ENCODE results near the gene PRKAA1. TPM values are rescaled to one million over a fixed set of nuclear protein-coding genes. Genes with fewer than 3 reads are reported as not detected.

PRKAA1 gene
- total and polyA plus RNA-seq, 4 experiments from 2014 or later: 51.7 to 120 (median 86.1) TPM

DNA sequence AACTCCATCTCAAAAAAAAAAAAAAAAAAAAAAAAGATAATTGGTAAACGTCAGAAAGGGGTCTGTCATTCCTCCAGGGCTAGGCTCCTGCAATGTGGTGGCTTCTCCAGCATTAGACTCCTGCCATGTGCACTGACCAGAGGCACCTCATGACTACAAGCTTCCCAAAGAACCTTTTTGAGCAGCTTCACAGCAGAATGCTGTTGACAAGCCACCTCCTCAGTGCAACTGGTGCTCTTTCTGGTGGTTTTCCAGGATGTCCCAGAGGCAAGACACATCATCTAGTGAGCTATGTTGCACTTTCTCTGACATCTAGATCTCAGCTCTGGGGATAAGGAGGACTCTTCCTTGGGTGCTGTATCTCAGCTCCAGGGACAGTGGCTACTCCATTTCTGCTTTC is 25.3 kb upstream of the PRKAA1 start:
- peaks cover 13% of the 10 kb centered on the region for H3K36me3 ChIP-seq (ENCODE audit: insufficient read depth, low read length)

DNA sequence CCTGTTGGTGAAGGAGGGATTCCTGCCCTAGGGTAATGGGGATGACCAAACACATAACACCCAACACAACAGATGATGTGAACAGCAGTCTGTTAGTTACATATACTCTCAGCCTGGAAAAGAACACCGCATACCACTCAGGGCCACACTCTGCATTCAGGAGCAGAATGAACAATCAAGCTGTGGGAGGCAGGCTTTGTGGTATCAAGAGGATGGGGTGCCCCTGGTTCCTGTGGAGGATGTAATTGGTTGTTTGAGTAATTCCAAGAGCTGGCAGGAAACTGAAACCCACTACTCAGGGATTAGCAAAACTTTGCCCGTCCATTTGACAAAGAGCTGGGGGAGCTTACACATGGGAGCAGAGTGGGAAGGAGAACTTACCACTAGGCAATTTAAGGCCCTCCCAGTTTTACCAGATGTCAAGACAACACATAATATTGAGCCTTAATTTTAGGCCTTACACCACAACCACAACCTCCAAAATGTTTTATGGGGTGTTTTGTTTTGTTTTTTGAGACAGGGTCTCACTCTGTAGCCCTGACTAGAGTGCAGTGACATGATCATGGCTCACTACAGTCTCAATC is 15.6 kb upstream of the PRKAA1 start:
- Mint-ChIP-seq H3K36me3 (no peaks in the 10 kb centered on the region), H3K27ac (no peak overlapping the region), H3K4me1 (no peaks in the 10 kb centered on the region), H3K27me3 (no peaks in the 10 kb centered on the region), H3K4me3 (no peak overlapping the region), H3K9me3 (no peaks in the 10 kb centered on the region)
- H3K4me3 ChIP-seq (ENCODE audit: low read length in 2 of 2): no peak overlapping the region
- intact Hi-C loops (cut with micrococcal nuclease): no loop called here
- H3K9me3 ChIP-seq (ENCODE audit: control insufficient read depth in 1 of 2, low read length in 2 of 2): no peaks in the 10 kb centered on the region
- ChIA-PET CTCF (ENCODE audit: partially characterized antibody) (interaction anchor here (1.0 kb wide), 1 partner anchor 15 kb away, joined by 4 read pairs; no protein-coding TSS in a partner anchor), POLR2A (ENCODE audit: partially characterized antibody) (interaction anchor here (0.8 kb wide), 1 partner anchor 18 kb away, joined by 3 read pairs; no protein-coding TSS in a partner anchor)
- H3K27me3 ChIP-seq (ENCODE audit: insufficient read depth, low read length): no peaks in the 10 kb centered on the region
- DNase-seq: peak in 1 of 5 donors; percentile 38
- H3K27ac ChIP-seq (ENCODE audit: low read depth, low read length): no peak overlapping the region
- H3K4me1 ChIP-seq (ENCODE audit: insufficient read depth, low read length): no peaks in the 10 kb centered on the region
- no peaks in the 10 kb centered on the region for H3K36me3 ChIP-seq (ENCODE audit: insufficient read depth, low read length)

More for the DNA sequence above, 25.3 kb upstream of the PRKAA1 start:
- Mint-ChIP-seq H3K27ac (peak overlapping the region in 4 of 7 donors; percentile 6 to 53 (median 28)), H3K4me1 (peaks cover 0 to 5% (median 2%) of the 10 kb centered on the region in 4 donors), H3K9me3 (no peaks in the 10 kb centered on the region), H3K27me3 (no peaks in the 10 kb centered on the region), H3K36me3 (peaks cover 15 to 21% of the 10 kb centered on the region in 2 donors), H3K4me3 (no peak overlapping the region)
- H3K9me3 ChIP-seq (ENCODE audit: control insufficient read depth in 1 of 2, low read length in 2 of 2): no peaks in the 10 kb centered on the region
- POLR2A ChIA-PET (ENCODE audit: partially characterized antibody): interaction anchor here (0.7 to 3.8 kb wide), 3 partner anchors 10 to 1832 kb away, joined by 4 to 15 read pairs (median 11); partner anchors contain the start of gene RPL37
- intact Hi-C loops (cut with micrococcal nuclease): no loop called here
- no peak for DNase-seq
- H3K27me3 ChIP-seq (ENCODE audit: insufficient read depth, low read length): no peaks in the 10 kb centered on the region
- H3K4me1 ChIP-seq (ENCODE audit: insufficient read depth, low read length): no peaks in the 10 kb centered on the region
- H3K27ac ChIP-seq (ENCODE audit: low read depth, low read length): no peak overlapping the region
- H3K4me3 ChIP-seq (ENCODE audit: low read length in 2 of 2): no peak overlapping the region
- CTCF ChIA-PET (ENCODE audit: partially characterized antibody): interaction anchor here (1.2 to 1.8 kb wide), 3 partner anchors 9 to 58 kb away, joined by 3 to 8 read pairs (median 3); partner anchors contain the start of gene PRKAA1

DNA sequence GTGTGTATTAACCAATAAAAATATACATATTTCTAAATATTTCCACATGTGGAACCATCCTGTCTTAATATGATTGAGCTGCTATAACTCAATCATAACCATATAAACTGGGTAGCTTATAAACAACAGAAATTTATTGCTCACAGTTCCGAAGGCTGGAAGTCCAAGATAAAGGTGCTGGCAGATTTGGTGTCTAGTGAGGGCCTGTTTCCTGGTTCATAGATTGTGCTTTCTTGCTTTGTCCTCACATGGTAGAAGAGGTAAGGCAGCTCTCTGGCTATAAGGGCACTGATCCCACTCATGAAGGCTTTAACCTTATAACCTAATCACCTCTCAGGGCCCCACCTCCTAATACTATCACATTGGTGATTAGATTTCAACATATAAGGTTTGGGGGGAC is 14.0 kb upstream of the PRKAA1 start:
- POLR2A ChIA-PET (ENCODE audit: partially characterized antibody): no interaction called here
- no peak overlapping the region for H3K27ac Mint-ChIP-seq

DNA sequence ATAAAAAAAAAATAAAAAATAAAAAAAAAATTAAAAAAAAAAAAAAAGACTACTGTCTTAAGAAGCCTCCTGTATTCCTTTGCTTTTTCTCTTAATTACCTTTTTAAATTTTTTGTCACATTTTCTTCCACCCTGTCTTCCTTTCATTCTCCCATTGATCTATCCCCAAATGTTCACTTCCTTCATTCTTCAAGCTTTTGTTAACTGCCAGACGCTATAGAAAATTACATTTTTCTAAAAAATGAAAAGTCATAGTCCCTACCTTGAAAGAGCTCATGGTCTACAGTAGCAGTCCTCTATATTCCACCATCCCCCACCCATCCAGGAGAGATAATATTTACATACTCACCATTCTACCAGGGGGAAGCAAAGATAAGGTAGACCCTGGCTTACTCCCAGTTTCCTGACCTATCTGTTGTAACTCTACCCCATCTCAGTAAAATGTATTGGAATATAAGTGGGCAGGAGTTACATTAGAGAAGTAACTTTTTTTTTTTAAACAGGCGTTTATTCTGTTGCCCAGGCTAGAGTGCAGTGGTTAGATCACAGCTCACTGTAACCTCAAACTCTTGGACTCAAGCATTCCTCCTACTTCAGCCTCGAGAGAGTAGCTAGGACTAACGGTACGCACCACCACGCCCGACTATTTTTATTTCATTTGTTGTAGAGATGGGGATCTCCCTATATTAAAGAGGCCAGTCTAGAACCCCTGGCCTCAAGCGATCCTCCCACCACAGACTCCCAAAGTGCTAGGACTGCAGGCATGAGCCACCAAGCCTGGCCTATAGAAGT is 3.8 kb upstream of the PRKAA1 start:
- Histone ChIP-seq H3K27ac (ENCODE audit: low read depth, low read length) (no peak overlapping the region), H3K4me1 (ENCODE audit: insufficient read depth, low read length) (peaks cover 12% of the 10 kb centered on the region), H3K27me3 (ENCODE audit: insufficient read depth, low read length) (no peaks in the 10 kb centered on the region), H3K9me3 (ENCODE audit: control insufficient read depth in 1 of 2, low read length in 2 of 2) (no peaks in the 10 kb centered on the region), H3K4me3 (ENCODE audit: low read length in 2 of 2) (no peak overlapping the region), H3K36me3 (ENCODE audit: insufficient read depth, low read length) (no peaks in the 10 kb centered on the region)
- ChIA-PET POLR2A (ENCODE audit: partially characterized antibody) (no interaction called here), CTCF (ENCODE audit: partially characterized antibody) (interaction anchor here (1.1 to 1.6 kb wide), 2 partner anchors 10 to 77 kb away, joined by 3 to 4 read pairs; no protein-coding TSS in a partner anchor)
- intact Hi-C loops (cut with micrococcal nuclease): no loop called here
- Mint-ChIP-seq H3K4me1 (peaks cover 4 to 15% (median 12%) of the 10 kb centered on the region in 4 donors), H3K27me3 (no peaks in the 10 kb centered on the region), H3K9me3 (no peaks in the 10 kb centered on the region), H3K27ac (peak overlapping the region in 1 of 7 donors; percentile 20), H3K4me3 (no peak overlapping the region), H3K36me3 (peaks cover 0 to 9% of the 10 kb centered on the region in 2 donors)
- no peak for DNase-seq

More for the DNA sequence above, 14.0 kb upstream of the PRKAA1 start:
- Mint-ChIP-seq H3K4me1 (peaks cover 3 to 10% (median 6%) of the 10 kb centered on the region in 4 donors), H3K27me3 (no peaks in the 10 kb centered on the region), H3K9me3 (no peaks in the 10 kb centered on the region), H3K4me3 (no peak overlapping the region), H3K36me3 (no peaks in the 10 kb centered on the region)
- H3K9me3 ChIP-seq (ENCODE audit: control insufficient read depth in 1 of 2, low read length in 2 of 2): no peaks in the 10 kb centered on the region
- CTCF ChIA-PET (ENCODE audit: partially characterized antibody): interaction anchor here (0.8 kb wide), 1 partner anchor 9 kb away, joined by 3 read pairs; no protein-coding TSS in a partner anchor
- no peaks in the 10 kb centered on the region for H3K27me3 ChIP-seq (ENCODE audit: insufficient read depth, low read length)
- DNase-seq: no peak
- no peaks in the 10 kb centered on the region for H3K4me1 ChIP-seq (ENCODE audit: insufficient read depth, low read length)
- no peaks in the 10 kb centered on the region for H3K36me3 ChIP-seq (ENCODE audit: insufficient read depth, low read length)
- intact Hi-C loops (cut with micrococcal nuclease): no loop called here
- no peak overlapping the region for H3K4me3 ChIP-seq (ENCODE audit: low read length in 2 of 2)
- no peak overlapping the region for H3K27ac ChIP-seq (ENCODE audit: low read depth, low read length)

DNA sequence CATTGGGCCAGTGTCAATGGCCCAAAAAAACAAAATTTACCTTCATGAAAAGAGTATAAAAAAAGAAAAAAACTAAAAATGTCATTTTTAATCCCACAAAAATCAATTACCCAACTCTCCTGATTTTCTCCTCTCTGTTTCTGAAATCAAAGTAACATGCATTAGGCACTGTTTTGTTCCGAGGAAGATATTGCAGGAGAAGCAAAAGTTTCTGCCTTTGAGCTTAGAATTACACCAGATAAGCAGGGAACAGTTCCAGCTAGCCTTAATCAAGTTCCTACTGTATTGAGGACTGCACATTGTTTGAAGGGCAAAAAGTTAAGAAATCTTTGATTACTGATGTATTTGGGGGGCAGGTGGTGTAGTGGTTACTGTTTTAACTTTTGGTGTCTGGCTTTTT is 1.1 kb upstream of the PRKAA1 start:
- POLR2A ChIA-PET (ENCODE audit: partially characterized antibody): interaction anchor here (1.0 to 2.0 kb wide), 3 partner anchors 9 to 35 kb away, joined by 3 to 30 read pairs (median 5); partner anchors contain the start of gene RPL37
- Histone ChIP-seq H3K9me3 (ENCODE audit: control insufficient read depth in 1 of 2, low read length in 2 of 2) (no peaks in the 10 kb centered on the region), H3K27me3 (ENCODE audit: insufficient read depth, low read length) (no peaks in the 10 kb centered on the region), H3K27ac (ENCODE audit: low read depth, low read length) (peak overlapping the region; percentile 91), H3K4me3 (ENCODE audit: low read length in 2 of 2) (no peak overlapping the region), H3K4me1 (ENCODE audit: insufficient read depth, low read length) (peaks cover 28% of the 10 kb centered on the region), H3K36me3 (ENCODE audit: insufficient read depth, low read length) (no peaks in the 10 kb centered on the region)
- Mint-ChIP-seq H3K27me3 (no peaks in the 10 kb centered on the region), H3K4me3 (peak overlapping the region in 7 of 8 donors; percentile 13 to 97 (median 92)), H3K36me3 (peaks cover 10 to 23% of the 10 kb centered on the region in 2 donors), H3K27ac (peak overlapping the region in 6 of 7 donors; percentile 78 to 97 (median 92)), H3K9me3 (no peaks in the 10 kb centered on the region), H3K4me1 (peaks cover 22 to 42% (median 33%) of the 10 kb centered on the region in 4 donors)
- no peak for DNase-seq
- intact Hi-C loops (cut with micrococcal nuclease): no loop called here
- CTCF ChIA-PET (ENCODE audit: partially characterized antibody): interaction anchor here (0.6 to 2.3 kb wide), 6 partner anchors 15 to 44 kb away, joined by 3 to 11 read pairs (median 4); partner anchors contain the start of gene TTC33

DNA sequence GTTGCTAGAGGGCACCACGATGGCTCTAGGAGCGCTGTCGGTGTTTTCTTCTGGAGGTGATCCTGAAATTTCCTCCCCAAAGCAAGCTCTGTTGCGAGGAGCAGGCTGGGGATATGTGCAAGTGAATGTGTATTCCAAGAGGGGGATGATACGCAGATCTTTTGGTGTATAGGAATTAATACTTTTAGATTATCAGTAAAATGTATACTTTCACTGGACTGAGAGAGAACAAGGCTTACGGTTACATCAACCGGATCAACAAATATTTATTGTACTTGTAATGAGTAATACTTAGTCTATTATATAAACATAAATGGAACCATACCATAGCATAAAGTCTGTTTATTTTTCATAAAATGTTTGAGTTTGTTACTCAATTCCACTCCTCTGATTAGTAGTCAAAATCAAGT is 632 bp upstream of the PRKAA1 start:
- H3K27me3 ChIP-seq (ENCODE audit: insufficient read depth, low read length): no peaks in the 10 kb centered on the region
- Mint-ChIP-seq H3K9me3 (no peaks in the 10 kb centered on the region), H3K4me3 (peak overlapping the region; percentile 87 to 97 (median 92)), H3K4me1 (peaks cover 26 to 46% (median 37%) of the 10 kb centered on the region in 4 donors), H3K27ac (peak overlapping the region; percentile 82 to 97 (median 93)), H3K36me3 (peaks cover 10 to 23% of the 10 kb centered on the region in 2 donors), H3K27me3 (no peaks in the 10 kb centered on the region)
- DNase-seq: no peak
- ChIA-PET CTCF (ENCODE audit: partially characterized antibody) (interaction anchor here (0.6 to 2.3 kb wide), 7 partner anchors 15 to 43 kb away, joined by 3 to 11 read pairs (median 4); partner anchors contain the start of gene TTC33), POLR2A (ENCODE audit: partially characterized antibody) (interaction anchor here (1.0 to 2.0 kb wide), 4 partner anchors 9 to 389 kb away, joined by 3 to 30 read pairs (median 4); partner anchors contain the start of gene RPL37)
- peak overlapping the region; percentile 71 to 91 for H3K4me3 ChIP-seq (ENCODE audit: low read length in 2 of 2)
- H3K27ac ChIP-seq (ENCODE audit: low read depth, low read length): peak overlapping the region; percentile 91
- H3K4me1 ChIP-seq (ENCODE audit: insufficient read depth, low read length): peaks cover 29% of the 10 kb centered on the region
- intact Hi-C loops (cut with micrococcal nuclease): loop anchor here (1.0 kb wide), 4 partner anchors 36 to 1105 kb away; partner anchors contain the start of genes RIMOC1, RPL37 and TTC33
- H3K36me3 ChIP-seq (ENCODE audit: insufficient read depth, low read length): no peaks in the 10 kb centered on the region
- no peaks in the 10 kb centered on the region for H3K9me3 ChIP-seq (ENCODE audit: control insufficient read depth in 1 of 2, low read length in 2 of 2)

Measured in CD4-positive, alpha-beta memory T cell (primary cell).